Stimulated activated CD4-positive, alpha-beta T cell treated with anti-CD3 and anti-CD28 coated beads, Interleukin-4, amount 100 ng/mL, for 24 hours (primary cell): ENCODE measurements around the gene FASTKD3.

Experiments used
- DNase-seq: peaks from one replicate; pipeline ENCODE4 v3.0.0-alpha.2; 2020

FASTKD3 gene

DNA sequence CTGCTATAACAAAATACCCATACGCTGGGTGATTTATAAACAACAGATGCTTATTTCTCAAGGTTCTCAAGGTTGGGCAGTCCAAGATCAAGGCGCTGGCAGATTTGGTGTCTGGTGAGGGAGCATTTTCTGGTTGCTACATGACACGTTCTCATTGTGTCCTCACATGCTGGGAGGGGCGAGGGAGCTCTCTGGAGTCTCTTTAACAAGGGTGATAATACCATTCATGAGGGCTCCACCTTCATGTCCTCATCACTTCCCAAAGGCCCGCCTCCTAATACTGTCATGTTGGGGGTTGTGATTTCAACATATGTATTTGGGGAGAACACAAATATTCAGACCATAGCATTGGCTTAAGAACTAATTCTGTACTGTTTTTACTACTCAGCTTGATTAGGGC lies 22.5 kb downstream of the FASTKD3 start:
- no peak for DNase-seq

DNA sequence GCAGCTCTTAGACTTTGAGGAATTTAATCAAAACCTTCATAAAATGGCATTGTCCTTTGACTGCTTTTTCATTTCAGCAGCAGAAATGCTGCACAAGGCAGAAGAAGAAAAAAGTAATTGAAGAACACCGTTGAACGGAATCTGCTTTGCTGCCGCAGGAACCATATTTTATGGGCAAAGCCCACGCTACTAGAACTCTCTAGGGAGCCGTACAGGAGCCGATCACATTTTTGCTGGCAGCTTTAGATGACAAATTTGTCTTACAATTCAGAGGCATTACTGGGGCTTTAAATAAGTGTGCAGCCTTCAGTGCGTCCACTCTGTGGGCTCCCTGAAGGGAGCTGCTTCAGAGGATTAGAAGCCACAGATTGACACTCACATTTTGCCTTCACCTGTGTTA lies 23.3 kb downstream of the FASTKD3 start:
- no peak for DNase-seq

DNA sequence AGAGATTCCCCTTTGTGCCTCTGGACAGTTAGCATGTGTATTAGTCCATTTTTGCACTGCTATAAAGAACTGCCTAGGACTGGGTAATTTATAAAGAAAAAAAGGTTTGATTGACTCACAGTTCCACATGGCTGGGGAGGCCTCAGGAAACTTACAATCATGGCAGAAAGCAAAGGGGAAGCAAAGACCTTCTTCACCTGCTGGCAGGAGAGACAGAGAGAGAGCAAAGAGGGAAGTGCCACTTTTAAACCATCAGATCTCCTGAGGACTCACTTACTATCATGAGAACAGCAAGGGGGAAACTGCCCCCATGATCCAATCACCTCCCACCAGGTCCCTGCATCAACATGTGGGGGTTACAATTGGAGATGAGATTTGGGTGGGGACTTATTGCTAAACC lies 23.9 kb downstream of the FASTKD3 start:
- DNase-seq = no peak

DNA sequence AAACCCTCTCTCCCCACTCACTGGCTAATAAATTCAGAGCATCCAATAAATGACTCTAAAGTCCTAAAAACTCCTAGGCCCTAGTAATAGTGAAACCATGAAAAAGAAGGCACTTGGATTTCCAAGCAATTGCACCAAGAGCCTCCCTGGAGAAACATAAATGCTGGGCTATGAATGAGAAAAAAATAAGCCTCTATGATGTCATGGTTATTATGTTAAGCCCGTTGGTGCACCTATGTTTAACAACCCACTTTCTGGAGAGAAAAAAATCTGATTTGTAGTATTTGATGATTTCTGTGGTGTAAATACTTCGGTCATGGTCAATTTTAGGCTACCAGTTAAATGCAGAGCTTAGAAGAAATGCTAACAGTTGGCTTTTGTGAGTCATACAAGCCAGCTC lies 26.3 kb downstream of the FASTKD3 start:
- DNase-seq = no peak

DNA sequence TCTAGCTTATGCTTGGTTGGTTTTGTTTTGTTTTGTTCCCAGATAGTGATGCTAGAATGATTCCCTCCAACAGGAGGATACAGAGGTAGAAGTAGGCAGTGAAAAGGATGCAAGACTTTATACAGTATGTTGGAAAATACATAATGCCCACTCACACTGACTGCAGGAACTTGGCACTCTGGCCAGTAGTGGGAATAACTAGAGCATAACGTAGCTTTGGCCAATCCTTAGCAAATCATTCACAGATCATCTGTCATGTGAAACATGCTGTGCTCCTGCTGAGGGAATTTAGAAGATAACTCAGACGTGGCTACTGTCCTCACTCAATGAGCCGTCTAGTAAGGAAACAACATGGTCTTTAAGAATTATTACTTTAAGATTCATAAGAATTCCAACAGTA lies 31.4 kb downstream of the FASTKD3 start:
- no peak for DNase-seq

DNA sequence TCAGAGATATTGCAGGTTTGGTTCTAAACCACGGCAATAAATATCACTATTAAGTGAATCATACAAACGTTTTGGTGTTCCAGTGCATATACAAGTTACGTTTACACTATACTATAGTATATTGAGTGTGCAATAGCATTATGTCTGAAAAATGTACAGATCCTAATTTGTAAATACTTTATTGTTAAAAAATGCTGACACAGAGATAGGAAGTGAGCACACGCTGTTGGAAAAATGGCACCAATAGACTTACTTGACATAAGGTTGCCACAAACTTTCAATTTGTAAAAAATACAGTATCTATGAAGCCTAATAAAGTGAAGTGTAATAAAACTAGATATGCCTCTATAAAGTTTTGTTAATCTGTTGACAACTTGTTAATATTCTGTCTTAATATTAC lies 33.8 kb downstream of the FASTKD3 start:
- DNase-seq = no peak

DNA sequence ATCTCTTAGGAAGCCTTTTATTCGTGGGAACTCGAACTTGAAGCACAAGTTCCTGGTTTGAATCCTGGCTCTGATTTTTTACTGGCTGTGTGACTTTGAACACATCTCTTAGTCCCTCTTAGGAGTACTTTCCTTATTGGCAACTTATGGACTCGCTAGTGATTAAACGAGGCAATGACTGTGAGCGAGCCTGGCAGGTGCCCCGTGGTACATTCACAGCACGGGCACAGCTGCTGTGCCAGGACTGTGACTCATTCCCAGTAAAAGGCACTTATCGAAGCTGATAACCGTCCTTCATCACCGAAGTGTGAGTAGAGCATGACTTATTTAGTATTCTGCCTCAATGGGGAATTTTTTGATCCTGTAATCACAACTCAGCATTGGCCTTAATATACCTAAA lies 40.6 kb downstream of the FASTKD3 start:
- no peak for DNase-seq

DNA sequence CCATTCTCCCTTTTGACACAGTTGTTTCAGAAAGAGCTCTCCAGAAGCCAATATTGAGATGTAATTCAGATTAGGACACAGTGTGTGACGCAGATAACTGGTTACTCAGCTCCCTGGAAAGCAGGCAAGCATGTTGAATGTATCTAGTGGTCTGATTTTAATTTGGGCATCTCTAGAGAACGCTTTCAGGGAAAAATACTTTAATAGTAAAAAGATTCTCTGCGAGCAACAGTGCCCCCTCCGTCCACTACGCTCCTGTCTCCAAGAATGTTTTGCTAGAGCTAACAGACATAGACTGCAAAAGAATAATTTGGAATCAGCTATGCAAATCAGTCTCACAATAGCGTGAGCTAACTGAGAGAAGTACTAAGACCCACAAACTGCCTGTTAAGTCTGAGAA lies 41.2 kb downstream of the FASTKD3 start:
- DNase-seq = no peak

DNA sequence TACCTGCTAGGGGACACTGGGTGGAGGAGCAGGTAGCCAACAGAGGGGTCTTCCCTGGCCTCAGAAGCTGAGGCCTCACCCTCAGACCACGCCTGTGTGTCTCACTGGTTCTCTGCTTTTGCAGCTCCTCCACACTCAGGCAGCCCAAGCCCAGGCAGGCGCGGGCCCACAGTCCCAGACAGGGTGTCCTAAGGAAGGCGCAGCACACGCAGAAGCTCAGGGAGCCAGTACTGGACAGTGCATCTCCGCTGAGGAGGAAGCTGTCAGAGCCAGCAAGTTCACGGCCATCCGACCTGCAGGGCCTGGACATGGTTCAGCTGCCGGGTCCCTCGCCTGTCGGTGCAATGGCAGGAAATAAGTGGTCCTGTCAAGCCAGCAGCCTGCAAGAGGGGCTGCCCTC lies 43.2 kb downstream of the FASTKD3 start:
- DNase-seq = no peak

DNA sequence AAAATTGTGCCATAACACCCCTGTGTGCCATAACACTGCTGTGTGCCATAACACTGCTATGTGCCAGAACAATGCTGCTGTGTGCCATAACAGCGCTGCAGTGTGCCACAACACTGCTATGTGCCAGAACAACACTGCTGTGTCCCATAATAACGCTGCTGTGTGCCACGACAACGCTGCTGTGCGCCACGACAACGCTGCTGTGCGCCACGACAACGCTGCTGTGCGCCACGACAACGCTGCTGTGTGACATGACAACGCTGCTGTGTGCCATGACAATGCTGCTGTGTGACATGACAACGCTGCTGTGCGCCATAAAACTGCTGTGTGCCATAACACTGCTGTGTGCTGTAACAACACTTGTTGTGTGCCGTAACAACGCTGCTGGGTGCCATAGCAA lies 43.8 kb downstream of the FASTKD3 start:
- DNase-seq = no peak

DNA sequence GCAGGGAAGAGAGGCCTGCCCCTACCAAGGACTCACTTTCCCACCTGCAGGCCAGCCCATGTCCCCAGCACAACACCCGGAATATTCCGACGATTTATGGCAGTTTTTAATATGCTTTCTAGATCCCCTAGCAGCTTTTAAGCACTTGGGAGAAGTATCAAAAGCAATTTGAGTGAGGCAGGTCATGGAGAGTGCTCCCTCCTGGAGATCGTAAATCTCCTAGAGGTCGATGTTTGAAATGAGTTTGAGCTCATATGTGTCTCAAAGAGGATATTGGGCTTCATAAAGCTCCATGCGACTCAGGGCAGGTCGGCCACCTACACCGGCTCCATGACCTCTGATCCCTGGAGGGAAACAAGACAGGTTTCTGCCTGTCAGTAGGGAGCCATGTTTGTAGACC lies 45.2 kb downstream of the FASTKD3 start:
- no peak for DNase-seq

DNA sequence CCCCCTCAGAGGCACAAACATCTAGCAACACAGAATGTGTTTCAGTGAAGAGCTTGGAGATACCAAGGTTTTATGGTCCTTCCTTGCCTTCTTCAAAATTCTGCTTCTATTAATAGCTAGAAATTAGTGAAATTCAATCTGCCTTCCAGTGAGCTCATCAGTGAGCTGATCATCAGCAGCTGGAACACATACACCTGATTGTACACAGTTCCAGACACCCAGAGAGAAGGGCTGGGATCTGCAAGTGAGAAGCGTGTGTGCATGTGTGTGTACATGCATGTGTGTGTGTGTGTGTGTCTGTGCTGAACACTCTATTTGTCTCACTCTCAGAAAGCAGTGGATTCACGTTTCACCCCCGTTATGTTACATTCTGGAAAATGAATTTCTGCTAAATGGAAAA lies 46.4 kb downstream of the FASTKD3 start:
- DNase-seq = no peak

DNA sequence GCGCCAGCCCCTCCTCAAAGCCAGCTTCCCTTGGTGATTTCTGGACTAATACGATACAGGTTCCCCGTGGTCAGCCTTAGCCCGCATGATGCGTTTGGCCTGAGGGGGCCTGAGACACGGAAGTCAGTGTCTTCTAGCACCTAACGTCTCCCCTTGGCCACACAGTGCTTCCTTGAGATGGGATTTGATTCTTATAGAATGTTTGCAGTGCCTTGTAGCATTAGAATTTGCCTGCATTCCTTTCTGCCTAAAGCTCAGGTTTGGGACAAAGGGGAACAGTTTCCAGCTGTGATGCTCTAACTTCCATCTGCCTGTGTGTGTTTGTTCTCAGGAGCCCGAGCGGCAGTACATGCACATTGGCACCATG lies 52.3 kb downstream of the FASTKD3 start:
- DNase-seq = no peak

DNA sequence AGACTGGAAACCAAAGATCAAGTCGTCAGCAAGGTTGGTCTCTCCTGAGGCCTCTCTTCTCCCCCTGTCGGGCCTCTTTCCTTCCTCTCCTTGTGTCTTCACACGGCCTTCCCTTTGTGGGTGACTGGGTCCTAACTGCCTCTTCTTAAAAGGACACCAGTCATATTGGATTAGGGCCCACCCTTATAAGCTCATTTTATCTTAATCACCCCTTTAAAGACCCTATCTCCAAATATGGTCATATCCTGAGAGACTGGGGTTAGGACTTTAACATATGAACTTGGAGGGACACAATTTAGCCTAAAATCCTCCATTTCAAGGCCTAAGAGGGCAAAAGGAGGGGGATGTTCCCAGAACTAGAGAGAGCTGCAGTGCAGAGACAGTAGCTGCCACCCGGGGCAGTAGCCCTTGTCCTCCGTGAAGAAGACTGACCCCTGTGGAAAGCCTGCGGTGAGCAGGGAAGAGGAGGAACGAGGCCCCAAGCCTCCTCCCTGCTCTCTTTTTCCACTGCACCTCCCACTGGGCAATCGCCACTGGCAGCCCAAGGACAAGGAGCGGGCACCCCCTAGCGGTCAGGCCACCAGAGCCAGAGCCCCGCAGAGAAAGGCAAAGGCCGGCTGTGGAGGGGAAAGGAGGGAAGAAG lies 52.8 kb downstream of the FASTKD3 start:
- peak; percentile 64 for DNase-seq

DNA sequence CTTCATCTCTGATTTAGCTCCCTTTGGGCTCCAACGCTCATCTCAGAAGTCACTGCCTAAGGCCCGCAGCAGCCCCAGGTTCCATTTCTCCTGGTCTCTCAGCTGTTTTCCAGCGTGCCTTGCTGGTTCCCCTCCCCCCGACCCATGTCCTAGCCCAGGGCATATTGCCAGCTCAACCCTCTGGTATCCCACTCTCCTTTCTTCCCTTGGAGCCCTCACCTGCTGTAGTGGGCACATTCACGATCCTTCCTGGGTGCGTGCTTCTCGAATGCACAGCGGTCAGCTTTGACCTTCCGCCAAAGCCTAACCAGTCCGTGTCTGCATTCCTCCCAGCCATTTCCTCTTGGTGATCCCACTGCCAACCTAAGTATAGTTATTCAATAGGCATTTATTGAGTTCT lies 54.0 kb downstream of the FASTKD3 start:
- DNase-seq = no peak

DNA sequence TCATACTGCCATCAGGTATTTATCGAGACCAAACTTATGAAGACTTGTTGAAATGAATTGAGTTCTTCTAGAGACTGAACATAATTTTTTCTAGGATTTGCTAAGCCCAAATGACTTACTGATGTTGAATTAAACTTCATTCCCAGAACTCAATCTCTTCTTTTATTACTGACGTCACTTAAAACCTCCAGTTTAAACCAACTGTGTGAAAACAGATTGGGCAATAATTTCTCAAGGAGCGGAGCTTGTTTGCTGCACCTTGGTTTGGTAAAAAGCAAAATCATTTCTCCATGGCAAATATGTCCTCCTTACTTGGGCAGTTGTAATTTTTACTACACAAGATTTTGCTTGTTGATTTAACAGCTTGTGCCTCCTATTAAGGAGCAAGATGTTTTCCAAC lies 55.3 kb downstream of the FASTKD3 start:
- DNase-seq = no peak

DNA sequence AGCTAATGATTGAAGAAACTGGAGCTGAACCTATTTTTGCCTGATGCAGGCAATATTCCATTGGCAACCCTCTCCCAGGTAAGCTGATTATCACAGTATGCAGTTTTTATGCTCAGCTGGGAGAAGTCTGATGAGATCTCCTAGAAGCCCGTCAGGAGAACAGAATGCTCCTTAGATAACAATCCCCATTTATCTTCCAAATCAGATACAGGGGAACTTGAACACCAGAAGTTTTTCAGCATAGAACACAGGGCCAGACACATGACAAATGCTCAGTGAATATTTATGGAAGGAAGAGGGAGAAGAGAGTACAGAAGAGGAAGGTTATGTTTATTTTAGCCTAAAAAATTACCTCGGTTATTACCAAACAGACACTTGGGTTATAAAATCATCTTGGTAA lies 55.8 kb downstream of the FASTKD3 start:
- no peak for DNase-seq

DNA sequence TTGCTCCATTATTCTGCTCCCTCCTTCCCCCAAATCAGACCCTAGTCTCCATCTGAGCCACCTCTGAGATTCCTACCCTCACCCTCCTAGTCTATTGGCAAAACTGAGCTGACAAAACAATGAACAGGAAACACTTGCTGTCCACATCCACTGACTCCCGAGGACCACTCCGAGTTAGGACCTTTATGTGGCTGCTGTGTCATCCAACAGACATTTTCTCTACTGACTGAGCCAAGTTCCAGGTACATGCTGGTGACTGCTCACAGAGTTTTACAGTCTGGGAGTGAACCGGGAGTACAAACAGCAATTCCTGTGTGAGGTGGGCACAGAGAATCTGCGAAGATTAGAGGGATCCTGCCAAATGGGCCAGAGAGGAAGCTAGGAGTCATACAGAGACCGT lies 57.1 kb downstream of the FASTKD3 start:
- DNase-seq = no peak
